Lower lobe of right lung (tissue), 2 donors: ENCODE measurements around the gene HCAR2. TPM values are rescaled to one million over a fixed set of nuclear protein-coding genes. Genes with fewer than 3 reads are reported as not detected.
A peak's percentile ranks its signal among the peaks of the same experiment; 100 is the strongest.

Source experiments
- ATAC-seq, 2 donors: fragments of 200-7000 bp; cut with Tn5 transposase; one replicate each; pipeline ENCODE4 v1.9.1; 2020 to 2022; ENCODE audit warnings: mild to moderate bottlenecking in 2 of 2, moderate library complexity in 2 of 2
- DNase-seq: peaks from one replicate; pipeline ENCODE4 v3.0.0-alpha.2; 2020
- H3K27ac ChIP-seq: fragments of 200-600 bp; one replicate; pipeline ENCODE4 v1.8.0; 2022
- H3K27me3 ChIP-seq: fragments of 200-600 bp; one replicate; pipeline ENCODE4 v1.8.0; 2022; ENCODE audit warnings: low read depth
- H3K36me3 ChIP-seq: fragments of 200-600 bp; one replicate; pipeline ENCODE4 v1.8.0; 2022; ENCODE audit warnings: mild to moderate bottlenecking
- H3K4me1 ChIP-seq: fragments of 200-600 bp; one replicate; pipeline ENCODE4 v1.8.0; 2022
- H3K4me3 ChIP-seq: fragments of 200-600 bp; one replicate; pipeline ENCODE4 v1.8.0; 2022; ENCODE audit warnings: mild to moderate bottlenecking
- H3K9me3 ChIP-seq: fragments of 200-600 bp; one replicate; pipeline ENCODE4 v1.8.0; 2022
- intact Hi-C: fragments of 100-400 bp; cut with DNase I; formaldehyde crosslinking; loops from one replicate; pipeline ENCODE4 v1.11.0; 2022
- total RNA-seq: library from RNA; stranded (reverse); fragmentation: NEBNext Ultra II Directional; extraction: Animal tissue kit (Norgen Biotek cat#: 25700); gene quantifications from one replicate; pipeline ENCODE4 v1.2.1, GENCODE V29; 2021
- TF ChIP-seq, protein P1 (sequence below): fragments of 200-600 bp; IDR thresholded peaks from one replicate; pipeline ENCODE4 v1.8.0; 2022; ENCODE audit warnings: antibody characterized with exemption, mild to moderate bottlenecking
- donor health status: DM: no; HTN: yes; CAD: no; lungs with severe emphysema.

The HCAR2 gene
- total RNA-seq, 1 donor from 2014 or later, result 26.2 TPM

DNA sequence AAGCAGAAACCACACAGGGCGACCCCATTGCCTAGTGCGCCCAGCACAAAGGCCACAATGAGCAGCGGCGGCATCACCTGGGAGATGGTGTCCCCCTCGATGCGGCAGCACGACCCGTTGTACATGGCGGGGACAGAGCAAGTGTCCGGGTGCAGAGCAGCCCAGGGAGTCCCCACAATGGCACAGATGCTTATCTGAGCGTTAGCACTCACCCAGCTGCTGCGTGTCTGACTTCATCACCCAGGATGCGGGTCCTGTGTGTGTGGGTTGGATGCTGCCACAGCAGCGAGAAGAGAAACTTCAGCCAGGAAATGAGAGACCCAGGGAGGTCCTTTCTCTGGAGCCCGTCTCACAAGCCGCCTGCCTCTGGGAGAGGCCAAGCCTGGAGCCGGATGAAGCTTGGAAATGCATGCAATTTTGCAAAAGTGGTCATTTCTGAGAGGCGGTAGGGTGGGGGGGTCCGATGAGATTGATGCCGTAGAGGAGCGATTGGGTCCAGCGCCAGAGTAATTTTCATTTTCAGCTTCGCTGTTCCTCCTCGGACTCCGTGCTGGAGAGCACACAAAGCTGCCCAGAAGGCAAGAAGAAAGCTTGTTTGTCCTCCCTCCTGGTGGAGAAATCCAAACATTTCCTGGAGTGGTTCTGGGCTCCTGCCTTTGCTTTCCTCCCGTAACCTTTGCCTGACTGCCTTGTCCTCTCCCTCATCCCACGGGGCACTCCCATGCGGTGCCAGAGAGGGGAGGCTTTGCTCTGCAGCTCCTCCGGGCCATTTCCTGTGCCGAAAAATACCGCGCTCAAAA, 27.3 kb upstream of the HCAR2 start, which contains the start of gene HCAR1:
Gene HCAR1, minus strand, starts transcription at position 630 of the 800 bp plus-strand sequence. Its CDS starts 505 bp downstream, at position 125.
- H3K4me3 ChIP-seq, result peak within 1 kb of the TSS; percentile 40
- H3K27me3 ChIP-seq, result no peaks in the 10 kb centered on the region
- TF ChIP-seq, protein P1, sequence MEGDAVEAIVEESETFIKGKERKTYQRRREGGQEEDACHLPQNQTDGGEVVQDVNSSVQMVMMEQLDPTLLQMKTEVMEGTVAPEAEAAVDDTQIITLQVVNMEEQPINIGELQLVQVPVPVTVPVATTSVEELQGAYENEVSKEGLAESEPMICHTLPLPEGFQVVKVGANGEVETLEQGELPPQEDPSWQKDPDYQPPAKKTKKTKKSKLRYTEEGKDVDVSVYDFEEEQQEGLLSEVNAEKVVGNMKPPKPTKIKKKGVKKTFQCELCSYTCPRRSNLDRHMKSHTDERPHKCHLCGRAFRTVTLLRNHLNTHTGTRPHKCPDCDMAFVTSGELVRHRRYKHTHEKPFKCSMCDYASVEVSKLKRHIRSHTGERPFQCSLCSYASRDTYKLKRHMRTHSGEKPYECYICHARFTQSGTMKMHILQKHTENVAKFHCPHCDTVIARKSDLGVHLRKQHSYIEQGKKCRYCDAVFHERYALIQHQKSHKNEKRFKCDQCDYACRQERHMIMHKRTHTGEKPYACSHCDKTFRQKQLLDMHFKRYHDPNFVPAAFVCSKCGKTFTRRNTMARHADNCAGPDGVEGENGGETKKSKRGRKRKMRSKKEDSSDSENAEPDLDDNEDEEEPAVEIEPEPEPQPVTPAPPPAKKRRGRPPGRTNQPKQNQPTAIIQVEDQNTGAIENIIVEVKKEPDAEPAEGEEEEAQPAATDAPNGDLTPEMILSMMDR, result no peak
- peak; percentile 52 to 54 for ATAC-seq
- no peaks in the 10 kb centered on the region for H3K9me3 ChIP-seq
- intact Hi-C loops, result no loop called here
- H3K4me1 ChIP-seq, result peaks cover 6% of the 10 kb centered on the region
- no peak for DNase-seq
- no peaks in the 10 kb centered on the region for H3K36me3 ChIP-seq
- no peak within 1 kb of the TSS for H3K27ac ChIP-seq

- Histone ChIP-seq H3K36me3 (no peaks in the 10 kb centered on the region), H3K4me1 (peaks cover 6% of the 10 kb centered on the region), H3K4me3 (peak overlapping the region; percentile 40), H3K9me3 (no peaks in the 10 kb centered on the region), H3K27me3 (no peaks in the 10 kb centered on the region), H3K27ac (no peak overlapping the region)
- intact Hi-C loops, result no loop called here
- DNase-seq (no peak), ATAC-seq (no peak)
- TF ChIP-seq, protein P1, result no peak
Measured at GRCh38 chr12:122729583-122730214, 26.5 kb upstream of the HCAR2 start.

- Histone ChIP-seq H3K27me3 (no peaks in the 10 kb centered on the region), H3K27ac (peak overlapping the region; percentile 74), H3K36me3 (no peaks in the 10 kb centered on the region), H3K4me3 (no peak overlapping the region), H3K9me3 (no peaks in the 10 kb centered on the region), H3K4me1 (peaks cover 7% of the 10 kb centered on the region)
- DNase-seq, result no peak
- TF ChIP-seq, protein P1, result no peak
- peak; percentile 77 to 86 for ATAC-seq
- intact Hi-C loops, result no loop called here
Measured at GRCh38 chr12:122726080-122726558, 23.0 kb upstream of the HCAR2 start.

DNA sequence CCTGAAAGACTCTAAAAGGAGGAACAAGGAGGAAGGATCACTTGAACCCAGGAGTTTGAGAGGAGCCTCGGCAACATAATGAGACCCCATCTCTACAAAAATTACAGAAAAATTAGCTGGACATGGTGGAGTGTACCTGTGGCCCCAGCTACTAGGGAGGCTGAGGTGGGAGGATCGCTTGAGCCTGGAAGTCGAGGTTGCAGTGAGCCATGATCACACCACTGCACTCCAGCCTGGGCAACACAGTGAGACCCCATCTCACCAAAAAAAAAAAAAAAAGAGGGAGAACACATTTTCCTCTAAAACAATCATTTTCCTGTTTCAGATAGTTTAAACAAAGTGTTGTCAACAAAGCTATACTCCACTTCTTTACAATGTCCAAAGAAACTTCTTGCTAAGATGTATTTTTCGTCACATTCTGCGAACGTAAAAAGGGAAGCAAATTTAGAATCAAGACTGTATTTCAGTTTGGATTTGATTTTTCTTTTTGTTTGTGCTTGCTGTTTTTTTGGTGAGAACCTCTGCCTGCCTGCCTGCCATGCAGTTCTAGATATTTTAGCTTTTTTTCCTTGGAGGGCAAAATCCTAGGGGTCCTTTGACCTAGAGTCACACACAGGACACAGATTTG, 22.4 kb upstream of the HCAR2 start:
- peaks cover 12% of the 10 kb centered on the region for H3K4me1 ChIP-seq
- H3K27me3 ChIP-seq, result no peaks in the 10 kb centered on the region
- TF ChIP-seq, protein P1, result no peak
- intact Hi-C loops, result no loop called here
- no peaks in the 10 kb centered on the region for H3K36me3 ChIP-seq
- no peak overlapping the region for H3K4me3 ChIP-seq
- DNase-seq (no peak), ATAC-seq (no peak)
- H3K9me3 ChIP-seq, result no peaks in the 10 kb centered on the region
- peak overlapping the region; percentile 74 for H3K27ac ChIP-seq

- TF ChIP-seq, protein P1, result no peak
- no peaks in the 10 kb centered on the region for H3K9me3 ChIP-seq
- intact Hi-C loops, result no loop called here
- no peaks in the 10 kb centered on the region for H3K27me3 ChIP-seq
- H3K4me1 ChIP-seq, result peaks cover 20% of the 10 kb centered on the region
- H3K4me3 ChIP-seq, result no peak overlapping the region
- DNase-seq (no peak), ATAC-seq (no peak)
- H3K36me3 ChIP-seq, result no peaks in the 10 kb centered on the region
- no peak overlapping the region for H3K27ac ChIP-seq
Measured at GRCh38 chr12:122724641-122725243, 21.6 kb upstream of the HCAR2 start.
